GM18502 (cell line): ENCODE results near the gene GPAM.
A peak's percentile ranks its signal among the peaks of the same experiment; 100 is the strongest.
"Not testable (repeated sequence)": the region's sequence is repeated elsewhere in the genome, so short reads cannot be mapped to it uniquely, and the experiment has no call there.

Source experiments
- ATAC-seq: cut with Tn5 transposase; IDR thresholded peaks from one replicate; pipeline ENCODE4 v1.9.1; 2021; ENCODE audit warnings: mild to moderate bottlenecking; ENCODE audit not compliant: unreplicated experiment, poor library complexity

GPAM gene

DNA sequence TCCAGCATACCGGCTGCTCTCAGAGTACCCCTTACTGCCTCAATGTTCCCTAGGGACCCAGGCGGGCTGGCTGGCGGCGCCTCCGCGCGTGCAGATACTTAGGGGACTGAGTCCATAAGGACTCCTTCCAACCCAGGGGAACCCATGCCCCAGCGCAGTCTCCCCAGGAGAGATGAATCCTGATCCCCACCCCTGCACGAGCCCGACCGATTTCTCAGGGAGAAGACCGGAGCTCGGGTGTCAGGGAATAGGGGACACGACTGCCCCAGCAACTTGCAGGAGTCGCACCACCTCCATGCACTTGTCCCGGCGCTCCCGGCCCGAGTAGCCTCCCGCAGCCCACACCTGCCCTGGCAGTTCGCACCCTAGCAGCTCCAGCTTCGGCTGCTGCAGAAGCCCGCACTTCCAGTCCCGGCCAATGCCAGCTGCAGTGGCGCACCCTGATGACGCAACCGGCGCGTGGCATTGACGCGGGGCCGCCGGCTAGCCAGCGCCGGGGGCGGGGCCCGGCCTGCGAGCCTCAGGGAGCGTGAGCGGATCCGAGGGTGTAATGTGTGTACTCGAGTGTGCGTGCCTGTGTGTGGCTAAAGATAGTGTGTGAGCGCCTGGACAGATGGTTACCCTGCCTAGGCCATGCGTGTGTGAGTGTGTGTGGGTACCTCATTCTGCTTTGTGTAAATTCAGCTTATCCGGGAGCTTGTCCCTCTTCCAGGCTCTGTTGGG is at the start of gene GPAM:
GPAM (minus strand) TSS at position 437 of the 723 bp plus-strand sequence. CDS start 1,981 bp downstream, outside the sequence.
- ATAC-seq = peak; percentile 97

- ATAC-seq = peak; percentile 64
These were observed 49.1 kb upstream of the GPAM start for GRCh38 chr10:112232670-112233069.

DNA sequence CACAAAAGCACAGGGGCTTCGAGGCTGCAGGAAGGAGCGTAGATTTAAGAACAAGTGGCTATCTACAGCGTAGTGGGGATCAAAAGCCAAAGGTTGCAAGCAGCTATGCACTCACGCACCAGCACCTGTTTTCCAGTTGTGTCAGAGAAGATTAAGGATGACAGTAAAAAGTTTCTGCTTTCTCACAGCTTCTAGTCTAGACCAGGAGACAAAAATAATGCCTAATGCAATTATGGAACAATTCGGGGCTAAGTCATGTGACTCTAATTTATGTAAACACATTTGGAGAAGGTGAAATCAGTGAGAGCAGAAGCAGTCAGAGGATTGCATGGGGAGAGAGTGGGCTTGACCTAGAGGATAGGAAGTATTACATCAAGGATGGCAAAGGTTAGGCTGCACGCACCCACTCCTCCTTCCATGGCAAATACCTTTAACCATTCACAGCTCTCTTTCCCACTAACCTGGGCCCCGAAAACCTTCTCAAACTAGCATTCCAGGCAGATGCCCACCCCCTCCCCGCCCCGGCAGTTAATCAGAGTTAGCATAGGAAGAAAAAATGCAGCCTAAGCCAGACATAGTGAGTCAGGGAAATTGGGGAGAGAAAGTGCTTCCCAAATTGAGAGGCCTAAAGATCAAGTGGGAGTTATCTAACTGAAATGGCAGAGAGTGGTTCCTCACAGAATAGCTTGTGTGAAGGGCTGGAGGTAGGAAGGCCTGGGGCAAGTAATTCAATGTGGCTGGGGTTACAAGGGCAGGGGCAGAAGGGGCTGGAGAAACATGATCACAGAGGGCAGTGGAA is 48.2 kb upstream of the GPAM start:
- ATAC-seq = no peak

DNA sequence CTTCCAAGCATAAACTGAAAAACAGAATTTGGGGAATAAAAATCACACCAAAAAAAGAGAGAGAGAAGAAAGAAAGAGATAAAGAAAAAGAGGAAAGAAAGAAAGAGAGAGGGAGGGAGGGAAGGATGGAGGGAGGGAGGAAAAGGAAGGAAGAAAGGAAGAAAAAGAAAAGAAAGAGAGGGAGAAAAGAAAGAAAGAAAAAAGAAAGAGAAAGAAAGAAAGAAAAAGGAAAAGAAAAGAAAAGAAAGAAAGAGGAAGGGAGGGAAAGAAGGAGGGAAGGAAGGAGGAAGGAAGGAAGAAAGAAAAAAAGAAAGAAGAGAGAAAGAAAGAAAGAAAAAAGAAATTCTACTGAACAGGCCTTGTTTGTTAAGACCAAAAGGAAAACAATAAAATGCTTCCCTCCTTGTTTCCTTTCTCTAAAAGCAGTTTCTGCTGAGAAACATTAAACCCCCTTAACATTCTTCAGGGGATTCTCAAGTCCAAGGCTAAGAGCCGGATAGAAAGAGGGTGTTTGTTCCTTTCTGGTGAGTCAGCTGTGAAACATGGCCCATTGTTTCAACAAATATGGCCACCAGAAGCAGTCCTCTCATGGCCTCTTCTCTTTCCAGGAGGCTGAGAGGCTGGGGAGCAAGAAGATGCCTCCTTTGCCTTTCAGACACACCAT is 46.9 kb upstream of the GPAM start:
- no peak for ATAC-seq

GRCh38 chr10:112229901-112230300 is 46.3 kb upstream of the GPAM start:
- ATAC-seq = no peak

- ATAC-seq = no peak
These were observed 45.5 kb upstream of the GPAM start for GRCh38 chr10:112229096-112229495.

DNA sequence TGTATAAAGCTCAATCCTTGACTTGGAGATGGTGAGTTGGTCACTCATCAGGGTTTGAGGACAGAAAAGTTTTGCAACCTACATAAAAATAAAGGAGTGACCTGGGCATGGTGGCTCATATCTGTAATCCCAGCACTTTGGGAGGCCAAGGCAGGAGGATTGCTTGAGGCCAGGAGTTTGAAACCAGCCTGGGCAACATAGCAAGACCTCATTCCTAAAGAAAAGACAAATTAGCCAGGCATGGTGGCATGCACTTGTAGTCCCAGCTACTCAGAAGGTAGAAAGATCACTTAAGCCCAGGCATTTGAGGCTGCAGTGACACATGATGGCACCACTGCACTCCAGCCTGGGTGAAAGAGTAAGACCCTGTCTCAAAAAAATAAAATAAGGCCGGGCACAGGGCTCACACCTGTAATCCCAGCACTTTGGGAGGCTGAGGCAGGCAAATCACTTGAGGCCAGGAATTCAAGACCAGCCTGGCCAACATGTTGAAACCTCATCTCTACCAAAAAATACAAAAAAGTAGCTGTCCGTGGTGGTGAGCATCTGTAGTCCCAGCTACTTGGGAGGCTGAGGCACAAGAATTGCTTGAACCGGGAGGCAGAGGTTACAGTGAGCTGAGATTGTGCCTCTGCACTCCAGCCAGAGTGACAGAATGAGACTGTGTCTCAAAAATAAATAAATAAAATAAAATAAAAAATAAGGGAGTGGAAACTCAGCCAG is 45.0 kb upstream of the GPAM start:
- not testable (repeated sequence) for ATAC-seq

DNA sequence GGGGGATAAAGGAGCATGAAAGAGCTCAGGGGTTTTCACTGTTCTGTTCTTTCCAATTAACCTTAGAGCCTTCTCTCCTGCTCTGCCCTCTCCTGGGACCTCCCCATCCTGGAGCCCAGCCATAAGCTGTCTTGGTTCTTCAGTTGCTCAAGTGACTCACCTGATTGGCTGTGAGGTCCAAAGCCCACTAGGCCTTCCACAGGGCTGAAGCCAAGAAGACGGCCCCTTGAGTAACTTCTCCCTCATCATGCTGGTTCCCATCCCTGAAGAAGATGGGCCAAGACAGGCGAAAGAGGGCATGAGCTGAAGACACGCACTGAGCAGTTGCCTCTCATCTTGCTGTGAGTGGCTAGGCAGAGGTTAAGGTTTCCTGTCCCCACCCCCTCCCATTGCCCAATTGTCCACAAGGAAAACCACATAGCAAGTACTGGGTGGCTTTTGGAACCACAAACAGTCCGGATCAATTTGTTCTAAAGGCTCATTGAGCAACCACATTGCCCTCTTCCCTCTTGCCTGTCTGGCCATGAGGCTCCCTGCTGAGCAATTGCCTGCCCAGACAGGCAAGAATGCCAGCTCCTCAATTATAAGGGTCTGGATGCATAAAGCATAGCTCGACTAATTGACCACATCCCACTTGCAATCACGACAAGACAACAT is 43.9 kb upstream of the GPAM start:
- no peak for ATAC-seq

DNA sequence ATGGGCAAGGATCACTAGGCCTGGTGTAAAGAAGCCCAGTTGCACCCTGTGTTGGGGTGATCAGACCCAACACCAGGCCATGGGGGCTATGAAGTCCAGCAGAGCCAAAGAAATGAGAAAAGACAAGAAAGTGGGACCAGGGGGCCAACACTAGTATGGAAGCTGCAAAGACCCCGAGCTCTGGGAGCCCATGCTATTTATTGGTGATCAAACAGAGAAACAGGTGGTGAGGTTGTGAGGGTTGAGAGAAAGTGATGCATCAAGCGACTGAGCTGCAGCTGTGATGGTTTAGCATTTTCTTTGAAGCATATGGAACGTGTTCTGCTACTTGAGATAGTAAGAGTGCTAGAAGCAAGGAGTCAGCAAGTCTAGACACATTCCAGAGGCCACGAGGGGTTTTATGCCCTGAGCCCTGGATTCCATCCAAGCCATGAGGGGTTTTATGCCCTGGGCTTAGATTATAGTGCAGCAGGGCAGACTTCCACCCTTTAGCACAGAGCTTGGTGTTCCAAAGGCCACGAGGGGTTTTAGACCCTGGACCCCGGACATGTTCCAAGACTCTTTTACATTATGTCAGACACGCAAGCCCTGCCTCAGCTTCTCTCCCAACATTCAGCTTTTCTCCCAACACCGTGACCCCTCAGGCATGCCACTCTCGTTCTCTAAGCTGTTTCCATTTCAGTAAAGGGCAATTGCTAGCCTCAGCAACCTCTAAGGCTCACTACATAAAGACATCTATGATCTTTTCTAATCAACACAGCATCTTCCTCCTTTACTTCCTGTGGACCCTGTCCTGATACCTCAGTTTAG is 43.1 kb upstream of the GPAM start:
- ATAC-seq = no peak

- no peak for ATAC-seq
These were observed 42.3 kb upstream of the GPAM start for GRCh38 chr10:112225771-112226438.

- ATAC-seq = no peak
These were observed 41.5 kb upstream of the GPAM start for GRCh38 chr10:112224933-112225529.

GRCh38 chr10:112223725-112224124 is 40.2 kb upstream of the GPAM start:
- no peak for ATAC-seq

DNA sequence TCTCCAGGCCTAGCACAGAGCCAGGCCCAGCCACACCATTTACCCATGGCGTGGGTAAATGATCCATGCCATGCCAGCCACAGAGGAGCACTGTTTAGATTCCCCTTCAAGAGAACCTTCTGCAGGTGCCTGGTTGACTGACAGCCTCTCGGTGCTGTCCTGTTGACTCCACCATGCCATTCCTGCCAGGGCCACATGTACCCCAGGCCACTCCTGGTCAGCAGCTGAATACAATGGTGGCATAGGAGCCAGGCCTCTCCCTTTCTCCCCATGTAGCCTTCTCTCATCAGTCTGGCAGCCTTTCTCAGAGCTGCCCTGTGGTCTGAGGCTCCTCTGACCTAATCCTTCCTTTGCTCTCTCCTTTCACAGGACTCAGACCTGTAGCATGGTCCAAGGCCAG is 39.2 kb upstream of the GPAM start:
- no peak for ATAC-seq

DNA sequence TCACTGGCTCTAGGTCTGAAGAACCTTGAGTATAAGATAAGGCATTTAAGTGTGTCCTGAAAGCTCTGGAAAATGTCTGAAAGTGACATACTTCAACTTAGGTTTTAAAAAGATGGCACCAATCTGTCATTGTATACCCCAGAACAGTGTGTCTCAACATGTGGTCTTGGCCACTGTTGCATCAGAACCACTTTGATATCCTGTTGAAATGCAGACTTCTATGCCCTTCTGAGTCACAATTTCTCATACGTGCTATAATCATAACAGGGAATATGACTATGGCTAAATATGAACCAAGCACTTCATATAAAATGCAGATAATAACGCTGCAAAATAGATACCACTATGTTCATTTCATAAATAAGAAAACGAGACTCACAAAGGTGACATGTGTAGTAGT is 38.0 kb upstream of the GPAM start:
- ATAC-seq = no peak

DNA sequence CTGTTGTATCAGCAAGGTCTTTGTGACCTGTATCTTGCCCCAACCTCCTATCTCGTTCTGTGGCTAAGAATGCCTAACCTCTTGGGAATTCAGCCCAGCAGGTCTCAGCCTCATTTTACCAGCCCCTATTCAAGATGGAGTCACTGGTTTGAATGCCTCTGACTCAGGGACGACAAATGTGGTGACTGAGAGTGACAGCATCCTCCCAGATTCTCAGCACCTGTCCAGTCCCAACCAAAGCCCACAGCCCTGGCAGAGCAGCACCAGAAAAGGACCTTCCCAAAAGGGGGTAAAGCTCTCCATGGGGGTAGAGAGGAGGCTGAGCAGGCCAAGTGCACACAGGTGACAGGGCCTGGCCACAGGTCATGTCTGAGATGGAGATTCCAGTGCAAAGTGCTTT is 35.4 kb upstream of the GPAM start:
- no peak for ATAC-seq

GRCh38 chr10:112218036-112218390 is 34.4 kb upstream of the GPAM start:
- no peak for ATAC-seq

DNA sequence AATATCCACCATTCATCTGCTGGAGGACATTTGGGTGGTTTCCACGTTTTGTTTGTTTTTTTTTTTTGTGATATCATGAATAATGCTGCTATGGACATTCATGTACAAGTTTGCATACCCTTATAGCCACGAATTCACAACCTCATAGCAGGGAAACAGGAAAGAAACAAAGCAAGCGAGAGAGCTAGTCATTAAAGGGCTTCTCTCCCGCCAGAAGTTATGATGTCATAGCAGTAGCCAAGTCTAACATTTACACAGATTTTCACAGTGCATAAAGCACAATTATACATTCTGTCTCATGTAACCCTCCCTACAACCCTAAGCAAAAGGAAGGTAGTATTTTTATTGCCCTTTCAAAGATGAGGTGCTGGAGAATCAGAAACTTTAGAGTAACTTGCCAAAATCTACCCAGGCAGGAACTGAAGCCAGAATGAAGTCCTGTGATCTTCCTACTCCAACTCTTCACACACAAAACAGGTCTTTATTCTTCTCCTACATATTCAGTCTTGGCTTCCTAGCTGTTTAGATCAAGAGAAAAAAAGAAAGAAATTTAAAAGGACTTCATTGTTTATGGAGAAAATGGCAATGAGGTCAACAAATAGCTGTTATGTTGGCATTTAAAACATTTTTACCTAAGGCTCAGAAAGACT is 33.9 kb upstream of the GPAM start:
- ATAC-seq = no peak

GRCh38 chr10:112216966-112217365 is 33.4 kb upstream of the GPAM start:
- no peak for ATAC-seq
